ENCODE measurements around the gene RER1. TPM values are rescaled to one million over a fixed set of nuclear protein-coding genes. Genes with fewer than 3 reads are reported as not detected.
A peak's percentile ranks its signal among the peaks of the same experiment; 100 is the strongest.

Gene RER1
- polyA plus RNA-seq, 1 experiment = 324 TPM

DNA sequence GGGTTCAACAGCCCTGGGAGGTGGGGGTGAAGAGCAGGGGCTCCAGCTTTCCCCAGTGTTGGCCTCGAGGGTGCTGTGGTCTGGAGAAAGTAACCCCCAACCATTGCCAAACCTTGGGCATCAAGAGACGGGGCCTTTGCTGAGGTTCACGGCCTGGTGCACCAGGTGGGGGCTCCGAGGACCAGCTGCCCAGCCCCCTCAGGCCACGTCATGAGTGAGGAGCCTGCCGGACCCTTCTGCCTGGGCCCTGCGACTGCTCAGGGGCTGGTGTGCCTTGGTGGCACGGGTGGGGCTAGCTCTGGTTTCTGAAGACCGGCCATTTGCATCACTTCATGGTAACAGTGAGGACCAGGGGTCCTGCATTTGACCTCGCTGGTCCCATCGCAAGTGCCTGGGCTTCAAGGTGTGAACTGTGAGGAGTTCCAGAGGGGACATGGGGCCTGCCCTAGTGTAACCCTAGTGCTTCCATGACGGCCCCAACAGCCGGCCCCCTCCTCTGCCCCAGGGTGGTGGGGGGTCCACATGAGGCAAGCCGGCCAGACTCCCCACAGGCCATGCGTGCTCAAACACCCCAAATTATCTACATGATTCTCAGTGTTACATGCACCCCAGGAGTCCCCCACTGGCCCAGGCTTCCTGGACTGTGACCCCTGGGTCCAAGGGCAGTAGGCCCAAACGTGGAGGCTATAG, 13.7 kb upstream of the RER1 start:
- no peaks in the 10 kb centered on the region for H3K27me3 ChIP-seq (ENCODE audit: control insufficient read depth, insufficient read depth, low read length)
- H3K9me3 ChIP-seq (ENCODE audit: control insufficient read depth, insufficient read depth, low read length) = no peaks in the 10 kb centered on the region; the same call in 1 of the 2 replicates
- CTCF ChIA-PET = interaction anchor here (8.6 kb wide), 1 partner anchor 184 kb away, joined by 255 read pairs; the partner anchor contains the start of gene FAAP20
- no peak overlapping the region for H3K4me3 ChIP-seq (ENCODE audit: low read depth, low read length)
- no peak overlapping the region for H3K27ac ChIP-seq (ENCODE audit: low read depth, low read length)
- POLR2A ChIA-PET = interaction anchor here (0.9 kb wide), 1 partner anchor 183 kb away, joined by 5 read pairs; no protein-coding TSS in a partner anchor
- no peak for TF ChIP-seq CTCF (IDR thresholded peaks at IDR 0.05; ENCODE audit: low read depth, low read length)
- DNase-seq (ENCODE audit: low read depth, low spot score) = no peak

- POLR2A ChIA-PET = interaction anchor here (0.6 kb wide), 1 partner anchor 67 kb away, joined by 3 read pairs; no protein-coding TSS in a partner anchor
- TF ChIP-seq CTCF (IDR thresholded peaks at IDR 0.05; ENCODE audit: low read depth, low read length) = no peak
- Histone ChIP-seq H3K27me3 (ENCODE audit: control insufficient read depth, insufficient read depth, low read length) (no peaks in the 10 kb centered on the region), H3K9me3 (ENCODE audit: control insufficient read depth, insufficient read depth, low read length) (no peaks in the 10 kb centered on the region; the same call in 1 of the 2 replicates), H3K4me3 (ENCODE audit: low read depth, low read length) (no peak overlapping the region), H3K27ac (ENCODE audit: low read depth, low read length) (no peak overlapping the region)
- CTCF ChIA-PET = interaction anchor here (1.0 to 8.6 kb wide), 3 partner anchors 149 to 184 kb away, joined by 3 to 255 read pairs (median 3); partner anchors contain the start of gene FAAP20
- DNase-seq (ENCODE audit: low read depth, low spot score) = no peak
Observed at GRCh38 chr1:2378441-2378851, 13.2 kb upstream of the RER1 start.

DNA sequence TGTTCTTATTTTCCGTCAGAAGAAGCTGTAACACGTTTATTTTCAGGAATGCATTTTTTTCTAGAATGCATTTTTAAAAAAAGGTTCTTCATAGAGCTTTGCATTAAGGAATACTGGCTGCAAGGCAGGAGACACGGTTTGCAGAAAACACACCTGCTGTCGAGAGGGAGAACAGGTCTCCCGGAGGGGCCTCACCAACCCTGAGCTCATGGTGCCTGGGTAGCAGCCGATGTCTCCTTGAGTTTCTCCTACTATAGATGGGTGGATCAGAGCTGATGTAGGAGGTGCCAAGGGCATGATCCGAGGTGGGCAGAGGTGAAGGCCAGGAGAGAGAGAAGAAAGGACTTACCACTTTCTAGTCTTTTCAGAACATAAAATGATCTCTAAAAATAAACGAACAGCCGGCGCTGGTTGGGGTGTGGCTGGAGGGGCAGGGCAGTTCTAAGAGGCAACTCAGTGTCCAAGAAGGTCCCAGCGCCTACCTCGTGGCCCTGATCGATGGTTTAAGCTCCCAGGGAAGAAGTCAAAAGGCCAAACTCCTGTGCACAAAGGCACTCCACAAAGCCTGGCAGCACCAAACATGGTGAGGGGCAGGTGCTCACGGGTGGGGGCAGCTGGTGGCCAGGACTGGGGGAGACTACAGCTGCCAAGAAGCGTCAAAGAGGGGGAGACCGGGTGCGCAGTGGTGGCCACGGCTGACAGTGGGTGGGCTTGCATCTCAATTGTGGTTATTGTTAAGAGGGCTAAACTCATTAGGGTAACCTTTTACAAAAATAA, 12.5 kb upstream of the RER1 start:
- TF ChIP-seq CTCF (IDR thresholded peaks at IDR 0.05; ENCODE audit: low read depth, low read length) = no peak
- ChIA-PET CTCF (interaction anchor here (1.0 to 8.6 kb wide), 3 partner anchors 150 to 185 kb away, joined by 3 to 255 read pairs (median 3); partner anchors contain the start of gene FAAP20), POLR2A (interaction anchor here (0.6 kb wide), 1 partner anchor 68 kb away, joined by 3 read pairs; no protein-coding TSS in a partner anchor)
- Histone ChIP-seq H3K27ac (ENCODE audit: low read depth, low read length) (peak overlapping the region; percentile 2), H3K4me3 (ENCODE audit: low read depth, low read length) (no peak overlapping the region), H3K27me3 (ENCODE audit: control insufficient read depth, insufficient read depth, low read length) (no peaks in the 10 kb centered on the region), H3K9me3 (ENCODE audit: control insufficient read depth, insufficient read depth, low read length) (no peaks in the 10 kb centered on the region; the same call in 1 of the 2 replicates)
- no peak for DNase-seq (ENCODE audit: low read depth, low spot score)

DNA sequence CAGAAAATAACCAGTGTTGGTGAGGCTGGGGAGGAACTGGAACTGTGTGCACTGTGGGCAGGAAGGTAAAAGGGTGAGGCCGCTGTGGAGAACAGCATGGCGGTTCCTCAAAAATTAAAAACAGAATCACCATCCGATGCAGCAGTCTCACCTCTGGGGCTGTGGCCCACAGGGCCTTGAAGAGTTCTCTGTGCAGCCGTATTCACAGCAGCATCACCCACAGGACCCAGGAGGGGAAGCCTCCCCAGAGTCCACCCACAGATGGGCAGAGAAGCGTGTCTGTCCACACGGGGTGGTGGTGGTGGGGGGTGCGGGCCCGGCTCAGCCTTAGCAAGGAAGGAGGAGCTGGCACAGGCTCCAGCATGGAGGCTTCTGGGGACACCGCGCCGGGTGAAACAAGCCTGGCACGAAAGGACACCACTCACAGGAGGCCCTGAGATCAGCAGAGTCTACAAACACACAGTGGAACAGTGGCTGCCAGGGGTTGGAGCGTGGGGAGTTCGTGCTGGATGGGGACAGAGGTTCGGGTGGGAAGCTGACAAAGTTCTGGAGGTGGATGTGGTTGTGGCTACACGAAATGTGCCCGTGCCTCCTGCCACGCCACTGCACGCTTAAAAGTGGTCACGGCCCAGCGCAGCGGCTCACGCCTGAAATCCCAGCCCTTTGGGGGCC, 11.8 kb upstream of the RER1 start:
- H3K27ac ChIP-seq (ENCODE audit: low read depth, low read length) = peak overlapping the region; percentile 2
- POLR2A ChIA-PET = interaction anchor here (2.8 kb wide), 1 partner anchor 185 kb away, joined by 24 read pairs; the partner anchor contains the start of gene FAAP20
- no peak overlapping the region for H3K4me3 ChIP-seq (ENCODE audit: low read depth, low read length)
- H3K9me3 ChIP-seq (ENCODE audit: control insufficient read depth, insufficient read depth, low read length) = no peaks in the 10 kb centered on the region; the same call in 1 of the 2 replicates
- CTCF ChIA-PET = interaction anchor here (2.9 to 8.6 kb wide), 2 partner anchors 180 to 186 kb away, joined by 50 to 255 read pairs; partner anchors contain the start of gene FAAP20
- H3K27me3 ChIP-seq (ENCODE audit: control insufficient read depth, insufficient read depth, low read length) = no peaks in the 10 kb centered on the region
- DNase-seq (ENCODE audit: low read depth, low spot score) = no peak
- no peak for TF ChIP-seq CTCF (IDR thresholded peaks at IDR 0.05; ENCODE audit: low read depth, low read length)
